ENCODE measurements around the gene TULP4.

DNA sequence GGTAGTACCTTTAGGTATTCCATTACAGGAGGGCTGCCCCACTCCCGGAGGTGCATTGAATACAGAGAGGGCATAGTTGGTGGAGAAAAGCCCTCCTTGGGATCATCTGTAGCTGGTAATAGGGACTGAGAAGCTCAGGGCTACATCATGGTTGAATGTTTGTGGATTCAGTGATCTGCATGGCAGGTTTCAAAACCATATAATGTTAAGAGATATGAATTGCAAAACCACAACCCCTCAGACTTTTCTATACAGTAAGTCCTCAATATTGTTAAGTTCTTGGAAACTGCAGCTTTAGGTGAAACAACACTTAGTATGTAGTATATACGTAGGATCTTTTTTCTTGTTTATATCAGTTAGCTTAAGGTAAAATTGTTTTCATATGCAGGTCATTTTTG is 11.3 kb downstream of the TULP4 start:
- TF ChIP-seq, protein P1, sequence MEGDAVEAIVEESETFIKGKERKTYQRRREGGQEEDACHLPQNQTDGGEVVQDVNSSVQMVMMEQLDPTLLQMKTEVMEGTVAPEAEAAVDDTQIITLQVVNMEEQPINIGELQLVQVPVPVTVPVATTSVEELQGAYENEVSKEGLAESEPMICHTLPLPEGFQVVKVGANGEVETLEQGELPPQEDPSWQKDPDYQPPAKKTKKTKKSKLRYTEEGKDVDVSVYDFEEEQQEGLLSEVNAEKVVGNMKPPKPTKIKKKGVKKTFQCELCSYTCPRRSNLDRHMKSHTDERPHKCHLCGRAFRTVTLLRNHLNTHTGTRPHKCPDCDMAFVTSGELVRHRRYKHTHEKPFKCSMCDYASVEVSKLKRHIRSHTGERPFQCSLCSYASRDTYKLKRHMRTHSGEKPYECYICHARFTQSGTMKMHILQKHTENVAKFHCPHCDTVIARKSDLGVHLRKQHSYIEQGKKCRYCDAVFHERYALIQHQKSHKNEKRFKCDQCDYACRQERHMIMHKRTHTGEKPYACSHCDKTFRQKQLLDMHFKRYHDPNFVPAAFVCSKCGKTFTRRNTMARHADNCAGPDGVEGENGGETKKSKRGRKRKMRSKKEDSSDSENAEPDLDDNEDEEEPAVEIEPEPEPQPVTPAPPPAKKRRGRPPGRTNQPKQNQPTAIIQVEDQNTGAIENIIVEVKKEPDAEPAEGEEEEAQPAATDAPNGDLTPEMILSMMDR (IDR thresholded peaks at IDR 0.05), result no peak
- TF ChIP-seq ZFX (IDR thresholded peaks at IDR 0.05; ENCODE audit: borderline replicate concordance), result no peak
